Measurements from ENCODE around the gene HYI. TPM values are rescaled to one million over a fixed set of nuclear protein-coding genes. Genes with fewer than 3 reads are reported as not detected.

Gene HYI
- total and polyA plus RNA-seq, 4 donors, result 26.9 to 34.9 (median 29.8) TPM

GRCh38 chr1:43432171-43432860 lies 21.4 kb downstream of the HYI start:
- no peak overlapping the region for H3K27ac ChIP-seq (ENCODE audit: low read depth in 1 of 2, low read length in 2 of 2)
- DNase-seq (ENCODE audit: low spot score), result no peak
- no peak overlapping the region for H3K9ac ChIP-seq (ENCODE audit: low read depth in 1 of 2, low read length in 2 of 2)

More at GRCh38 chr1:43432171-43432860, 21.4 kb downstream of the HYI start:
- H3K36me3 ChIP-seq (ENCODE audit: control insufficient read depth in 4 of 4, insufficient read depth in 3 of 4, low read depth in 1 of 4, low read length in 3 of 4), result peaks cover 12 to 81% (median 56%) of the 10 kb centered on the region in 4 donors
- TF ChIP-seq ATF3 (IDR thresholded peaks at IDR 0.05) (no peak), REST (IDR thresholded peaks at IDR 0.05) (no peak), MAX (IDR thresholded peaks at IDR 0.05) (no peak), EGR1 (IDR thresholded peaks at IDR 0.05; ENCODE audit: low read depth in 2 of 2) (no peak), GABPA (IDR thresholded peaks at IDR 0.05 in 1 of 2, conservative IDR thresholded peaks at IDR 0.05 in 1 of 2) (no peak), YY1 (IDR thresholded peaks at IDR 0.05) (no peak), SP1 (IDR thresholded peaks at IDR 0.05) (no peak), RXRA (IDR thresholded peaks at IDR 0.05) (no peak), NR2F2 (IDR thresholded peaks at IDR 0.05) (no peak), RAD21 (IDR thresholded peaks at IDR 0.05) (no peak), JUND (IDR thresholded peaks at IDR 0.05) (no peak), FOXA2 (IDR thresholded peaks at IDR 0.05) (no peak), HNF4G (IDR thresholded peaks at IDR 0.05) (no peak), FOXA1 (IDR thresholded peaks at IDR 0.05) (no peak), TAF1 (conservative IDR thresholded peaks at IDR 0.05) (no peak), HNF4A (conservative IDR thresholded peaks at IDR 0.05) (no peak), CTCF (IDR thresholded peaks at IDR 0.05; ENCODE audit: low read depth, low read length, missing input control) (no peak), ZBTB33 (IDR thresholded peaks at IDR 0.05) (no peak)
- peaks cover 0 to 6% (median 0%) of the 10 kb centered on the region in 4 donors for H3K4me1 ChIP-seq (ENCODE audit: control insufficient read depth in 4 of 4, insufficient read depth in 4 of 4, low read length in 3 of 4)
- no peaks in the 10 kb centered on the region for H3K9me3 ChIP-seq (ENCODE audit: control insufficient read depth in 4 of 4, low read length in 3 of 4)
- H3K4me3 ChIP-seq (ENCODE audit: low read depth in 1 of 3, low read length in 3 of 3), result no peak overlapping the region
- no peaks in the 10 kb centered on the region for H3K27me3 ChIP-seq (ENCODE audit: control insufficient read depth in 4 of 4, insufficient read depth in 4 of 4, low read length in 3 of 4)
- WGBS, result 98% methylated on average over 9 of the region's 9 CpGs

Measured in liver (tissue), 9 donors.